MM.1S (cell line): Measurements from ENCODE around the gene IGFN1.

Experiments used
- DNase-seq: peaks from one replicate; pipeline ENCODE4 v3.0.0-alpha.2; 2015
- H2AFZ ChIP-seq: fragments of 300-600 bp; sonication (generic); 2 replicates; pipeline ENCODE4 v1.6.0; 2016; ENCODE audit warnings: antibody characterized with exemption, low read length
- H3F3A ChIP-seq: fragments of 300-600 bp; sonication (generic); 2 replicates; pipeline ENCODE4 v1.6.1; 2016; ENCODE audit warnings: mild to moderate bottlenecking, antibody characterized with exemption, low read length, moderate library complexity, mixed read lengths; ENCODE audit not compliant: insufficient read depth
- H3K27ac ChIP-seq: fragments of 300-600 bp; sonication (generic); 2 replicates; pipeline ENCODE4 v1.5.1; 2016; ENCODE audit warnings: mild to moderate bottlenecking, low read length
- H3K27me3 ChIP-seq: fragments of 300-600 bp; sonication (generic); replicated peaks from 2 replicates; pipeline ENCODE4 v1.6.0; 2016; ENCODE audit warnings: low read length; ENCODE audit not compliant: insufficient read depth
- H3K36me3 ChIP-seq: fragments of 300-600 bp; sonication (generic); replicated peaks from 2 replicates; pipeline ENCODE4 v1.6.1; 2016; ENCODE audit warnings: mild to moderate bottlenecking, low read length, mixed read lengths; ENCODE audit not compliant: insufficient read depth
- H3K4me1 ChIP-seq: fragments of 300-600 bp; sonication (generic); 2 replicates; pipeline ENCODE4 v1.6.1; 2016; ENCODE audit warnings: low read length, mixed read lengths
- H3K4me2 ChIP-seq: fragments of 300-600 bp; sonication (generic); 2 replicates; pipeline ENCODE4 v1.6.0; 2016; ENCODE audit warnings: low read depth, low read length
- H3K4me3 ChIP-seq: fragments of 300-600 bp; sonication (generic); 2 replicates; pipeline ENCODE4 v1.5.1; 2016; ENCODE audit warnings: low read length, mixed read lengths
- H3K79me2 ChIP-seq: fragments of 300-600 bp; sonication (generic); 2 replicates; pipeline ENCODE4 v1.6.1; 2016; ENCODE audit warnings: mixed run types, low read length, mixed read lengths
- H3K9ac ChIP-seq: fragments of 300-600 bp; sonication (generic); 2 replicates; pipeline ENCODE4 v1.6.1; 2016; ENCODE audit warnings: low read length, mixed read lengths
- H3K9me2 ChIP-seq: fragments of 300-600 bp; sonication (generic); replicated peaks from 2 replicates; pipeline ENCODE4 v1.6.1; 2016; ENCODE audit warnings: mild to moderate bottlenecking, low read length, mixed read lengths; ENCODE audit not compliant: insufficient read depth
- H3K9me3 ChIP-seq: fragments of 300-600 bp; sonication (generic); replicated peaks from 2 replicates; pipeline ENCODE4 v1.6.1; 2016; ENCODE audit warnings: mild to moderate bottlenecking, low read length, mixed read lengths; ENCODE audit not compliant: insufficient read depth
- H4K20me1 ChIP-seq: fragments of 300-600 bp; sonication (generic); 2 replicates; pipeline ENCODE4 v1.6.1; 2016; ENCODE audit warnings: mild to moderate bottlenecking, low read length, moderate library complexity, mixed read lengths; ENCODE audit not compliant: insufficient read depth
- EZH2 ChIP-seq: fragments of 300-600 bp; sonication (generic); optimal IDR thresholded peaks from 2 replicates; pipeline ENCODE3; 2017; ENCODE audit warnings: low read depth, mild to moderate bottlenecking, antibody characterized with exemption, low read length, mixed read lengths
- EZH2phosphoT487 ChIP-seq: fragments of 300-600 bp; sonication (generic); IDR thresholded peaks from 2 replicates; pipeline ENCODE4 v1.6.1; 2018; ENCODE audit warnings: antibody characterized with exemption, low read length
- TF ChIP-seq, protein P1 (sequence below): fragments of 300-600 bp; sonication (generic); IDR thresholded peaks from 2 replicates; pipeline ENCODE4 v1.5.1; 2016; ENCODE audit warnings: antibody characterized with exemption, low read length, mixed read lengths

IGFN1 gene

DNA sequence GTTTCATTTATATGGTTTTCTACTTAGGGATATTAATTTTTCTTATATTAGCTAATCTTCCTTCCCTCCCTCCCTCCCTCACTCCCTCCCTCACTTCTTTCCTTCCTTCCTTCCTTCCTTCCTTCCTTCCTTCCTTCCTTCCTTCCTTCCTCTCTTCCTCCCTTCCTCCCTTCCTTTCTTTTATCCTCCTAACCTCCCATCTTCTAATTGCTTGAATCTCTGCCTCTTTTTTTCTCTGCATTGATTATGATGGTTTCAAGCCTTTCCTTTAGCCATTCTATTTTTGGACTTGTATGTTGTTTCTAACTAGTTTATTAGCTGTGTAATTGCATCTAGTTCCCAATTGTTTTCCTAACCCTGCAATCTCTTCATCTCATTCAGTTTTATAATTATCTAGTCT, 75.7 kb downstream of the IGFN1 start:
- Histone ChIP-seq H3K4me2 (no peak overlapping the region), H3K79me2 (no peaks in the 10 kb centered on the region), H3K4me3 (no peak overlapping the region), H3K36me3 (no peaks in the 10 kb centered on the region), H3K4me1 (no peaks in the 10 kb centered on the region), H3K27ac (no peak overlapping the region), H4K20me1 (no peaks in the 10 kb centered on the region), H2AFZ (no peak overlapping the region), H3K27me3 (peaks cover 19% of the 10 kb centered on the region), H3K9me2 (no peaks in the 10 kb centered on the region), H3K9me3 (no peaks in the 10 kb centered on the region), H3F3A (no peaks in the 10 kb centered on the region), H3K9ac (no peak overlapping the region)
- no peak for DNase-seq
- TF ChIP-seq EZH2 (no peak), EZH2phosphoT487 (no peak)
- TF ChIP-seq, protein P1, sequence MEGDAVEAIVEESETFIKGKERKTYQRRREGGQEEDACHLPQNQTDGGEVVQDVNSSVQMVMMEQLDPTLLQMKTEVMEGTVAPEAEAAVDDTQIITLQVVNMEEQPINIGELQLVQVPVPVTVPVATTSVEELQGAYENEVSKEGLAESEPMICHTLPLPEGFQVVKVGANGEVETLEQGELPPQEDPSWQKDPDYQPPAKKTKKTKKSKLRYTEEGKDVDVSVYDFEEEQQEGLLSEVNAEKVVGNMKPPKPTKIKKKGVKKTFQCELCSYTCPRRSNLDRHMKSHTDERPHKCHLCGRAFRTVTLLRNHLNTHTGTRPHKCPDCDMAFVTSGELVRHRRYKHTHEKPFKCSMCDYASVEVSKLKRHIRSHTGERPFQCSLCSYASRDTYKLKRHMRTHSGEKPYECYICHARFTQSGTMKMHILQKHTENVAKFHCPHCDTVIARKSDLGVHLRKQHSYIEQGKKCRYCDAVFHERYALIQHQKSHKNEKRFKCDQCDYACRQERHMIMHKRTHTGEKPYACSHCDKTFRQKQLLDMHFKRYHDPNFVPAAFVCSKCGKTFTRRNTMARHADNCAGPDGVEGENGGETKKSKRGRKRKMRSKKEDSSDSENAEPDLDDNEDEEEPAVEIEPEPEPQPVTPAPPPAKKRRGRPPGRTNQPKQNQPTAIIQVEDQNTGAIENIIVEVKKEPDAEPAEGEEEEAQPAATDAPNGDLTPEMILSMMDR = no peak

DNA sequence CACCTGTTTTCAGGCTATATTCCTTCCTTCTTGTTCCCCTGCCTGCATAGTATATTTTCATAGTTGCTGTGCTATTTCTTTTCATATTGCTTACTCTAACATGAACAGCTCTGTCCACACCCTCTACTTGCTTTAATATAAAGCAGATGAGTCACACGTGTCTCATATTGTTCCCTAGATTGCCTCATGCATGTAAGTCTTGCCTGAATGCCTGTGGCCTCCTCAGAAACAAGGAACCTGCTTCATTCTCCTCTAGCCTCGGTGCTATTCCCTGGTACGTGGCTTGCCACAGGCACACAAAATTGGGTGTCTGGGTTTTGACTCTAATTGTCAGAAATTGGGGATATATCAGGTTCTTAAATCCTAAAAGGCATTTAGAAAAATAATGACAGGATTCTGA, 76.2 kb downstream of the IGFN1 start:
- Histone ChIP-seq H3F3A (no peaks in the 10 kb centered on the region), H3K9ac (no peak overlapping the region), H2AFZ (no peak overlapping the region), H3K9me2 (no peaks in the 10 kb centered on the region), H3K9me3 (no peaks in the 10 kb centered on the region), H3K4me1 (no peaks in the 10 kb centered on the region), H3K4me3 (no peak overlapping the region), H3K27me3 (peaks cover 19% of the 10 kb centered on the region), H3K27ac (no peak overlapping the region), H4K20me1 (no peaks in the 10 kb centered on the region), H3K79me2 (no peaks in the 10 kb centered on the region), H3K36me3 (no peaks in the 10 kb centered on the region), H3K4me2 (no peak overlapping the region)
- TF ChIP-seq EZH2phosphoT487 (no peak), EZH2 (no peak)
- TF ChIP-seq, protein P1 = no peak
- no peak for DNase-seq

DNA sequence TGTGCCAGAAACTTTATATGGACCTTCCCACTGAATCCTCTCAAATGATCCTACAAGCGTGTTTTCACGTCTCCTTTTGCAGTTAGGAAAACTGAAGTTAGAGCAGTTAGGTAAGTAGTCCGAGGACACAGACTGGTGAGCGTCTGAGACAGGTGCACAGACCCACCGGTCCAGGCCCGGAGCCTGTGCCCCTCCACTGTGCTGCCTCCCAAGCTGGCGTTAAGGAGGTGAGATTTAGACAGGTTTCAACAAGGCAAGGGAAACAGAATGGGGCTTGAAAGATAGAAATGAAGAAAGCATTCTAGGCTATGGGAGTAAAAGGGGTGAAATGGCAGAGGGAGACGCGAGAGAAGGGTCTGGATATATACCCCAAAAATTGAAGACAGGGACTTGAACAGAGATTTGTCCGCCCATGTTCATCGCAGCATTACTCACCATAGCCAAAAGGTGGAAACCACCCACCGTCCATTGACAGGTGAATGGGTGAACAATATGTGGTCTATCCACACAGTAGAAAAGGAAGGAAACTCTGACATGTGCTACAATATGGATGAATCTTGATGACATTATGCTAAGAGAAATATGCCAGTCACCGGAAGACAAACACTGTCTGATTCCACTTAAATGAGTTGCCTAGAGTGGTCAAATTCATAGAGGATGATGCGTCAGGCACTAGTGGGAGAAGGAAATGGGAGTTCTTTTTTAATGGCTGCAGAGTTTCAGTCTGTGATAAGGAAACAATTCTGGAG, 77.0 kb downstream of the IGFN1 start:
- Histone ChIP-seq H3K9ac (no peak overlapping the region), H3K9me2 (no peaks in the 10 kb centered on the region), H3K36me3 (no peaks in the 10 kb centered on the region), H3K27me3 (peaks cover 19% of the 10 kb centered on the region), H4K20me1 (no peaks in the 10 kb centered on the region), H3K4me3 (no peak overlapping the region), H3K9me3 (no peaks in the 10 kb centered on the region), H3K27ac (no peak overlapping the region), H3F3A (no peaks in the 10 kb centered on the region), H2AFZ (no peak overlapping the region), H3K4me1 (no peaks in the 10 kb centered on the region), H3K79me2 (no peaks in the 10 kb centered on the region), H3K4me2 (no peak overlapping the region)
- TF ChIP-seq, protein P1 = no peak
- TF ChIP-seq EZH2 = no peak
- no peak for TF ChIP-seq EZH2phosphoT487
- DNase-seq = no peak
